HepG2 (cell line): Measurements from ENCODE around the gene PGK1. TPM values are rescaled to one million over a fixed set of nuclear protein-coding genes. Genes with fewer than 3 reads are reported as not detected.

ENCODE experiments used
- ATAC-seq: fragments of 200-7000 bp; cut with Tn5 transposase; 3 replicates; pipeline ENCODE4 v1.9.1; 2020; ENCODE audit warnings: mild to moderate bottlenecking, moderate library complexity
- BruUV-seq: library from RNA; stranded (reverse); fragments of 400-500 nt; replicated peaks from 2 replicates; lab custom pipeline; 2021; lab: Mats Ljungman, UMichigan
- CTCF ChIA-PET: fragments of 300-600 bp; formaldehyde crosslinking; extraction: SDS; loops from one replicate; lab custom pipeline; 2021; ENCODE audit warnings: low total read pairs, inconsistent platforms, low intra/inter-chr PET ratio; lab: Yijun Ruan, JAX
- POLR2A ChIA-PET: fragments of 350-600 bp; sonication (Branson Sonifier 250); formaldehyde crosslinking; loops from one replicate; lab custom pipeline; 2020; ENCODE audit warnings: antibody characterized with exemption, inconsistent platforms; lab: Yijun Ruan, JAX
- DNase-seq: peaks from one replicate; pipeline ENCODE4 v3.0.0-alpha.2; 2015; ENCODE audit warnings: low spot score
- FAIRE-seq: peaks from 3 replicates; lab custom pipeline; 2011; peaks lifted over from hg19 to GRCh38; lab: Jason Lieb, UNC
- H2AFZ ChIP-seq: one replicate; pipeline ENCODE4 v1.6.1; 2011; ENCODE audit warnings: low read length, inconsistent platforms
- H3K27ac ChIP-seq: fragments of 300-600 bp; 3 replicates; pipeline ENCODE4 v1.8.0; 2011; ENCODE audit warnings: mixed run types, mild to moderate bottlenecking, mixed read lengths, low read length, inconsistent platforms; ENCODE audit not compliant: insufficient read depth; ENCODE audit errors: extremely low read length
- H3K27me3 ChIP-seq, 2 experiments: fragments of 200-600 bp in 1 of 2; 2 replicates in 1 of 2; 3 replicates in 1 of 2; pipeline versions ENCODE4 v1.6.0 to v1.8.0; 2011; ENCODE audit warnings: low read length in 2 of 2, mild to moderate bottlenecking in 2 of 2, moderate library complexity in 2 of 2, inconsistent platforms in 1 of 2; ENCODE audit not compliant: insufficient read depth in 2 of 2, control insufficient read depth in 1 of 2
- H3K36me3 ChIP-seq, 2 experiments: fragments of 200-600 bp in 1 of 2; replicated peaks in 1 of 2; 2 replicates in 1 of 2; 3 replicates in 1 of 2; pipeline versions ENCODE4 v1.5.1 to v1.8.0; 2011; ENCODE audit warnings: low read length in 2 of 2, inconsistent platforms in 1 of 2; ENCODE audit not compliant: insufficient read depth in 2 of 2, control insufficient read depth in 1 of 2
- H3K4me1 ChIP-seq: 2 replicates; pipeline ENCODE4 v1.5.1; 2012; ENCODE audit warnings: low read length, inconsistent platforms; ENCODE audit not compliant: insufficient read depth
- H3K4me2 ChIP-seq: 2 replicates; pipeline ENCODE4 v1.6.0; 2011; ENCODE audit warnings: low read depth, low read length, inconsistent platforms
- H3K4me3 ChIP-seq, 3 experiments: fragments of 200-600 bp in 1 of 3; sonication (generic), shearing (Covaris generic) in 1 of 3; replicated peaks in 1 of 3; 2 replicates each; pipeline ENCODE4 v1.5.1; 2011 to 2016; ENCODE audit warnings: low read length in 3 of 3, inconsistent platforms in 2 of 3, low read depth in 2 of 3, mild to moderate bottlenecking in 2 of 3, control low read depth in 1 of 3, mixed read lengths in 1 of 3; ENCODE audit not compliant: insufficient read depth in 1 of 3
- H3K79me2 ChIP-seq: one replicate; pipeline ENCODE4 v1.6.1; 2011; ENCODE audit warnings: low read length, inconsistent platforms; ENCODE audit not compliant: insufficient read depth
- H3K9ac ChIP-seq: 2 replicates; pipeline ENCODE4 v1.6.0; 2011; ENCODE audit warnings: mild to moderate bottlenecking, low read depth, low read length, inconsistent platforms; ENCODE audit not compliant: insufficient read depth
- H3K9me3 ChIP-seq: 2 replicates; pipeline ENCODE4 v1.5.1; 2012; ENCODE audit warnings: mild to moderate bottlenecking, low read length
- H4K20me1 ChIP-seq: 2 replicates; pipeline ENCODE4 v1.6.0; 2011; ENCODE audit warnings: inconsistent platforms, mild to moderate bottlenecking, low read length, moderate library complexity; ENCODE audit not compliant: insufficient read depth
- GABPA ChIP-seq, 2 experiments: IDR thresholded peaks; 2 replicates each; pipeline ENCODE4 v1.6.1; 2011 to 2016; ENCODE audit warnings: low read depth in 2 of 2, low read length in 1 of 2, missing biosample characterization in 1 of 2, missing genetic modification characterization in 1 of 2
- GPBP1L1 ChIP-seq: sonication (generic); formaldehyde crosslinking; IDR thresholded peaks from 2 replicates; pipeline ENCODE4 v1.5.0; 2020; ENCODE audit warnings: mild to moderate bottlenecking, missing genetic modification reagents
- KAT2B ChIP-seq: fragments of 150-350 bp; IDR thresholded peaks from 2 replicates; pipeline ENCODE4 v1.6.1; 2014; ENCODE audit warnings: low read depth, low read length, borderline replicate concordance
- MEIS2 ChIP-seq: sonication (generic); formaldehyde crosslinking; IDR thresholded peaks from 2 replicates; pipeline ENCODE4 v1.9.0; 2021; ENCODE audit warnings: mild to moderate bottlenecking, missing genetic modification reagents
- NAIF1 ChIP-seq: sonication (generic); formaldehyde crosslinking; IDR thresholded peaks from 2 replicates; pipeline ENCODE4 v1.5.0; 2020; ENCODE audit warnings: mild to moderate bottlenecking, missing genetic modification reagents, borderline replicate concordance
- NBN ChIP-seq: fragments of 450-650 bp; conservative IDR thresholded peaks from 2 replicates; pipeline ENCODE4 v1.6.1; 2017
- NCOA5 ChIP-seq: sonication (generic); formaldehyde crosslinking; IDR thresholded peaks from 2 replicates; pipeline ENCODE4 v1.4.0; 2020; ENCODE audit warnings: missing genetic modification reagents
- PHB2 ChIP-seq: fragments of 450-650 bp; IDR thresholded peaks from 2 replicates; pipeline ENCODE4 v1.6.1; 2018; ENCODE audit not compliant: partially characterized antibody
- PHF5A ChIP-seq: IDR thresholded peaks from one replicate; pipeline ENCODE4 v1.6.1; 2018; ENCODE audit warnings: low read depth, missing genetic modification reagents; ENCODE audit not compliant: unreplicated experiment
- THRA ChIP-seq: sonication (generic); formaldehyde crosslinking; IDR thresholded peaks from 2 replicates; pipeline ENCODE4 v1.4.0; 2020; ENCODE audit warnings: missing genetic modification reagents, borderline replicate concordance
- THYN1 ChIP-seq: sonication (generic); formaldehyde crosslinking; IDR thresholded peaks from 2 replicates; pipeline ENCODE4 v1.8.1; 2023; ENCODE audit warnings: low read depth, mild to moderate bottlenecking, moderate library complexity, missing genetic modification reagents, borderline replicate concordance
- ZFP41 ChIP-seq: sonication (generic); formaldehyde crosslinking; IDR thresholded peaks from 2 replicates; pipeline ENCODE4 v1.4.0; 2020; ENCODE audit warnings: mild to moderate bottlenecking, missing genetic modification reagents, borderline replicate concordance
- ZNF441 ChIP-seq: sonication (generic); formaldehyde crosslinking; IDR thresholded peaks from 2 replicates; pipeline ENCODE4 v1.7.0; 2021; ENCODE audit warnings: missing genetic modification reagents, borderline replicate concordance
- ZNF768 ChIP-seq: sonication (generic); formaldehyde crosslinking; IDR thresholded peaks from 2 replicates; pipeline ENCODE4 v1.4.0; 2020; ENCODE audit warnings: missing genetic modification reagents
- ZSCAN20 ChIP-seq: sonication (generic); formaldehyde crosslinking; IDR thresholded peaks from 2 replicates; pipeline ENCODE4 v1.4.0; 2020; ENCODE audit warnings: missing genetic modification reagents, mild to moderate bottlenecking, borderline replicate concordance
- ZSCAN25 ChIP-seq: sonication (generic); formaldehyde crosslinking; IDR thresholded peaks from 2 replicates; pipeline ENCODE4 v1.8.0; 2022; ENCODE audit warnings: mild to moderate bottlenecking, missing genetic modification reagents
- WGBS: methylation state at CpG from one replicate; pipeline ENCODE4 v1.1.6; 2017; ENCODE audit warnings: low lambda C conversion rate; 5-methylcytosine and 5-hydroxymethylcytosine counted together
- in situ Hi-C: cut with HindIII; loops from 2 replicates; pipeline ENCODE4 v1.10.0; 2017; ENCODE audit warnings: low pct_unique_long_range_greater_than_20kb; ENCODE audit not compliant: extremely low pct_ligation_motif_present
- intact Hi-C: fragments of 100-400 bp; cut with micrococcal nuclease; formaldehyde crosslinking; loops from one replicate; pipeline ENCODE4 v1.10.0; 2022; ENCODE audit not compliant: unreplicated experiment
- polyA plus RNA-seq, 8 experiments: library from polyadenylated mRNA; depleted of rRNA in 3 of 8; stranded (reverse) in 7 of 8; unstranded in 1 of 8; fragments of >200 nt; fragmentation: Illumina TruSeq in 4 of 8; extraction: Trizol in 4 of 8; gene quantifications; 2 replicates each; pipeline versions ENCODE4 v1.2.1 to v1.2.3, GENCODE V29; 2011 to 2016; ENCODE audit warnings: low read depth in 4 of 8, missing spikeins in 1 of 8, mixed read lengths in 1 of 8; ENCODE audit not compliant: insufficient read depth in 1 of 8
- total RNA-seq, 5 experiments: library from RNA; depleted of rRNA; stranded (reverse); fragments of >200 nt; fragmentation: Illumina TruSeq; extraction: Trizol; gene quantifications; 2 replicates each; pipeline ENCODE4 v1.2.3, GENCODE V29; 2016; ENCODE audit warnings: low read depth in 1 of 5
- TF ChIP-seq, protein P1 (sequence below): sonication (generic); formaldehyde crosslinking; IDR thresholded peaks from 2 replicates; pipeline ENCODE4 v1.4.0; 2020; ENCODE audit warnings: missing genetic modification reagents

PGK1 gene
- total and polyA plus RNA-seq, 2 of the 13 experiments (the other 11 are each of a cell fraction or from before 2014, with no cell fraction given): 325 to 1,274 TPM

DNA sequence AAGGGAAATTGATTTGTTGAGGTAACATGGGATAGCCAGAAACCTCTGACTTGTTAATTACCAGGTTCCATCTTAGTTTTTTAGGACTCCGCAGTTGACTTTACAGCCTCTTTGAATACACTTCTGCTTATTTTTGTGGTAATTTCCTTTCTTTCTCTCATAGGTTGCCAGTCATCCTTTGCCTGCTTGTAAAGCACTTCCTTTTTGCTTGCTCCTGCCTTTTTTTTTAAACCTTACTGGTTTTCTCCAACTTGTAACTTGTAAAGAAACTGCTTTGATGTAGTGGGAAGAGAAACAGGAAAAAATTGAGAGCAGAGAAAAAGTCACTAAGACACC, 2.6 kb downstream of the PGK1 start:
- peaks cover 50% of the 10 kb centered on the region for H3K4me1 ChIP-seq
- FAIRE-seq (no peak), DNase-seq (no peak), ATAC-seq (no peak)
- peak overlapping the region; percentile 84 for H3K9ac ChIP-seq
- H3K9me3 ChIP-seq: no peaks in the 10 kb centered on the region
- H3K79me2 ChIP-seq: peaks cover 73% of the 10 kb centered on the region
- H3K4me3 ChIP-seq: peak overlapping the region; percentile 74 to 87 (median 80)
- no peak overlapping the region for H3K27ac ChIP-seq
- intact Hi-C loops: no loop called here
- peaks cover 66% of the 10 kb centered on the region for H4K20me1 ChIP-seq
- ChIA-PET POLR2A (no interaction called here), CTCF (no interaction called here)
- BruUV-seq: no TSS peak
- no peaks in the 10 kb centered on the region; a peak in 3 of 5 replicates for H3K36me3 ChIP-seq
- in situ Hi-C loops: loop anchor here (25.0 kb wide), 1 partner anchor 194 kb away; the partner anchor contains the start of gene ATP7A
- 47% methylated on average over 1 of the region's 1 CpG for WGBS
- H3K27me3 ChIP-seq: no peaks in the 10 kb centered on the region; a peak in 1 of 5 replicates
- peak overlapping the region; percentile 74 for H3K4me2 ChIP-seq
- no peak overlapping the region for H2AFZ ChIP-seq
- TF ChIP-seq GABPA (IDR thresholded peaks at IDR 0.05; ENCODE audit: low read depth, low read length) (no peak), GABPA (CRISPR knock-in tag; IDR thresholded peaks at IDR 0.05; ENCODE audit: low read depth) (no peak), NAIF1 (no peak), ZFP41 (CRISPR knock-in tag) (no peak), PHF5A (CRISPR knock-in tag) (no peak), ZNF441 (CRISPR knock-in tag) (no peak), GPBP1L1 (CRISPR knock-in tag) (no peak), ZSCAN20 (CRISPR knock-in tag) (no peak), THYN1 (CRISPR knock-in tag) (no peak), KAT2B (no peak), THRA (CRISPR knock-in tag) (no peak), ZNF768 (no peak), PHB2 (no peak), NCOA5 (no peak), MEIS2 (no peak), ZSCAN25 (CRISPR knock-in tag) (no peak), NBN (no peak)
- TF ChIP-seq, protein P1, sequence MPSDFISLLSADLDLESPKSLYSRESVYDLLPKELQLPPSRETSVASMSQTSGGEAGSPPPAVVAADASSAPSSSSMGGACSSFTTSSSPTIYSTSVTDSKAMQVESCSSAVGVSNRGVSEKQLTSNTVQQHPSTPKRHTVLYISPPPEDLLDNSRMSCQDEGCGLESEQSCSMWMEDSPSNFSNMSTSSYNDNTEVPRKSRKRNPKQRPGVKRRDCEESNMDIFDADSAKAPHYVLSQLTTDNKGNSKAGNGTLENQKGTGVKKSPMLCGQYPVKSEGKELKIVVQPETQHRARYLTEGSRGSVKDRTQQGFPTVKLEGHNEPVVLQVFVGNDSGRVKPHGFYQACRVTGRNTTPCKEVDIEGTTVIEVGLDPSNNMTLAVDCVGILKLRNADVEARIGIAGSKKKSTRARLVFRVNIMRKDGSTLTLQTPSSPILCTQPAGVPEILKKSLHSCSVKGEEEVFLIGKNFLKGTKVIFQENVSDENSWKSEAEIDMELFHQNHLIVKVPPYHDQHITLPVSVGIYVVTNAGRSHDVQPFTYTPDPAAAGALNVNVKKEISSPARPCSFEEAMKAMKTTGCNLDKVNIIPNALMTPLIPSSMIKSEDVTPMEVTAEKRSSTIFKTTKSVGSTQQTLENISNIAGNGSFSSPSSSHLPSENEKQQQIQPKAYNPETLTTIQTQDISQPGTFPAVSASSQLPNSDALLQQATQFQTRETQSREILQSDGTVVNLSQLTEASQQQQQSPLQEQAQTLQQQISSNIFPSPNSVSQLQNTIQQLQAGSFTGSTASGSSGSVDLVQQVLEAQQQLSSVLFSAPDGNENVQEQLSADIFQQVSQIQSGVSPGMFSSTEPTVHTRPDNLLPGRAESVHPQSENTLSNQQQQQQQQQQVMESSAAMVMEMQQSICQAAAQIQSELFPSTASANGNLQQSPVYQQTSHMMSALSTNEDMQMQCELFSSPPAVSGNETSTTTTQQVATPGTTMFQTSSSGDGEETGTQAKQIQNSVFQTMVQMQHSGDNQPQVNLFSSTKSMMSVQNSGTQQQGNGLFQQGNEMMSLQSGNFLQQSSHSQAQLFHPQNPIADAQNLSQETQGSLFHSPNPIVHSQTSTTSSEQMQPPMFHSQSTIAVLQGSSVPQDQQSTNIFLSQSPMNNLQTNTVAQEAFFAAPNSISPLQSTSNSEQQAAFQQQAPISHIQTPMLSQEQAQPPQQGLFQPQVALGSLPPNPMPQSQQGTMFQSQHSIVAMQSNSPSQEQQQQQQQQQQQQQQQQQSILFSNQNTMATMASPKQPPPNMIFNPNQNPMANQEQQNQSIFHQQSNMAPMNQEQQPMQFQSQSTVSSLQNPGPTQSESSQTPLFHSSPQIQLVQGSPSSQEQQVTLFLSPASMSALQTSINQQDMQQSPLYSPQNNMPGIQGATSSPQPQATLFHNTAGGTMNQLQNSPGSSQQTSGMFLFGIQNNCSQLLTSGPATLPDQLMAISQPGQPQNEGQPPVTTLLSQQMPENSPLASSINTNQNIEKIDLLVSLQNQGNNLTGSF (CRISPR knock-in tag): no peak
